ENCODE measurements around the gene TBC1D5.

The TBC1D5 gene

GRCh38 chr3:17110660-17111396 is 631.6 kb downstream of the TBC1D5 start:
- DNase-seq (ENCODE audit: low read depth in 3 of 3), result no peak
